Stomach (tissue), 4 donors: Measurements from ENCODE around the gene PEX26.

Source experiments
- EP300 ChIP-seq: sonication (generic); formaldehyde crosslinking; IDR thresholded peaks from one replicate; pipeline ENCODE4 v1.6.1; 2017; ENCODE audit warnings: antibody characterized with exemption
- POLR2AphosphoS5 ChIP-seq, 3 donors: sonication (generic); formaldehyde crosslinking; IDR thresholded peaks; one replicate each; pipeline ENCODE4 v1.6.1; 2016; ENCODE audit warnings: antibody characterized with exemption in 3 of 3

- no peak for TF ChIP-seq EP300
- TF ChIP-seq POLR2AphosphoS5 (IDR thresholded peaks at IDR 0.05): no peak
Measured at GRCh38 chr22:18071968-18072310, 5.9 kb upstream of the PEX26 start.
